Measurements from ENCODE around the gene CADPS2.

Gene CADPS2

DNA sequence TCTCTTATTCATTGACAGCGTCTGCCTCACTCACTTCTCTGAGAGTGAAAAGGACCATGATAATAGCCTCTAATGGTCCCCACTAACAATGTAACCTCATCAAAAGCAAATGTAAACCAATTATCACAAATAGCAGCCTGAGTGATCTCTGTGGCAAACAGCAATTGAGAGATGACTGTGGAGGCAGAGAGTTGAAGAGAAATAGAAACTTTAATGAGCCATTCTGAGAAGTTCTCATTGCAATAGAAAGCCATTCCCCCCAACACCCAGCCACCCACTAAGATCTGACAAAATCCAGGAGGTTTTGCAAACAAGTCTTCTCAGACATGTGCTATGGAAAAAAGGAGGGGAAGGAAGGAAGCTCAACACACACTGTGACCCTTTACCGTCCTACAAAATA, 139.3 kb downstream of the CADPS2 start:
- TF ChIP-seq, protein P1, sequence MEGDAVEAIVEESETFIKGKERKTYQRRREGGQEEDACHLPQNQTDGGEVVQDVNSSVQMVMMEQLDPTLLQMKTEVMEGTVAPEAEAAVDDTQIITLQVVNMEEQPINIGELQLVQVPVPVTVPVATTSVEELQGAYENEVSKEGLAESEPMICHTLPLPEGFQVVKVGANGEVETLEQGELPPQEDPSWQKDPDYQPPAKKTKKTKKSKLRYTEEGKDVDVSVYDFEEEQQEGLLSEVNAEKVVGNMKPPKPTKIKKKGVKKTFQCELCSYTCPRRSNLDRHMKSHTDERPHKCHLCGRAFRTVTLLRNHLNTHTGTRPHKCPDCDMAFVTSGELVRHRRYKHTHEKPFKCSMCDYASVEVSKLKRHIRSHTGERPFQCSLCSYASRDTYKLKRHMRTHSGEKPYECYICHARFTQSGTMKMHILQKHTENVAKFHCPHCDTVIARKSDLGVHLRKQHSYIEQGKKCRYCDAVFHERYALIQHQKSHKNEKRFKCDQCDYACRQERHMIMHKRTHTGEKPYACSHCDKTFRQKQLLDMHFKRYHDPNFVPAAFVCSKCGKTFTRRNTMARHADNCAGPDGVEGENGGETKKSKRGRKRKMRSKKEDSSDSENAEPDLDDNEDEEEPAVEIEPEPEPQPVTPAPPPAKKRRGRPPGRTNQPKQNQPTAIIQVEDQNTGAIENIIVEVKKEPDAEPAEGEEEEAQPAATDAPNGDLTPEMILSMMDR (IDR thresholded peaks at IDR 0.05; ENCODE audit: low read depth, low read length) = no peak
- in situ Hi-C loops (cut with HindIII; ENCODE audit: low sequenced_read_pairs) = no loop called here
- no peak overlapping the region for H3K4me3 ChIP-seq (ENCODE audit: low read depth, low read length)
- DNase-seq (ENCODE audit: low read depth, low spot score) = no peak

- in situ Hi-C loops (cut with HindIII; ENCODE audit: low sequenced_read_pairs) = no loop called here
- H3K4me3 ChIP-seq (ENCODE audit: low read depth, low read length) = no peak overlapping the region
- no peak for DNase-seq (ENCODE audit: low read depth, low spot score)
- TF ChIP-seq, protein P1 (IDR thresholded peaks at IDR 0.05; ENCODE audit: low read depth, low read length) = no peak
These were observed 143.0 kb downstream of the CADPS2 start for GRCh38 chr7:122743211-122743610.

- TF ChIP-seq, protein P1 (IDR thresholded peaks at IDR 0.05; ENCODE audit: low read depth, low read length) = no peak
These were observed 147.3 kb downstream of the CADPS2 start for GRCh38 chr7:122738947-122739346.

DNA sequence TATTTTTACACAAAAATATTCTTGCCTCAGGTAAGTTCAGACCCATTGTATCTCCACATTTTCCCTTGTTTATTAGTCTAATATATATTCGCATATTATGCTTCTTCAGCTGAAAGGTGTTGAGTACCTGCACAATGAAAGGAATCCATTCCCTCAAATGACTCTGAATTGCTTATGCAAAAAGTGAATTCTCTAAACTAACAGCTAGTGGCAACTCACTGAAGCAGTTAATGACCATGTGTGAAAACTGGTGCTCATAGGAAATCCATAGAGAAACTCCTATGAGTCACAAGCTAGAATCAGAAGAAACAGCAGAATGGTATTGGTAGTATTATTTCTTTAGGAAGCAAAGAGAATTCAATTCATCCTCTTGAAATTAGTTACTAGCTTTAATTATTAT, 150.1 kb downstream of the CADPS2 start:
- TF ChIP-seq, protein P1 (IDR thresholded peaks at IDR 0.05; ENCODE audit: low read depth, low read length) = no peak
- in situ Hi-C loops (cut with HindIII; ENCODE audit: low sequenced_read_pairs) = no loop called here
- no peak overlapping the region for H3K4me3 ChIP-seq (ENCODE audit: low read depth, low read length)
- DNase-seq (ENCODE audit: low read depth, low spot score) = no peak

More at GRCh38 chr7:122738947-122739346, 147.3 kb downstream of the CADPS2 start:
- no peak overlapping the region for H3K4me3 ChIP-seq (ENCODE audit: low read depth, low read length)
- no peak for DNase-seq (ENCODE audit: low read depth, low spot score)
- in situ Hi-C loops (cut with HindIII; ENCODE audit: low sequenced_read_pairs) = no loop called here

GRCh38 chr7:122727759-122728158, 158.5 kb downstream of the CADPS2 start:
- TF ChIP-seq, protein P1 (IDR thresholded peaks at IDR 0.05; ENCODE audit: low read depth, low read length) = no peak
- DNase-seq (ENCODE audit: low read depth, low spot score) = no peak
- in situ Hi-C loops (cut with HindIII; ENCODE audit: low sequenced_read_pairs) = no loop called here
- no peak overlapping the region for H3K4me3 ChIP-seq (ENCODE audit: low read depth, low read length)

DNA sequence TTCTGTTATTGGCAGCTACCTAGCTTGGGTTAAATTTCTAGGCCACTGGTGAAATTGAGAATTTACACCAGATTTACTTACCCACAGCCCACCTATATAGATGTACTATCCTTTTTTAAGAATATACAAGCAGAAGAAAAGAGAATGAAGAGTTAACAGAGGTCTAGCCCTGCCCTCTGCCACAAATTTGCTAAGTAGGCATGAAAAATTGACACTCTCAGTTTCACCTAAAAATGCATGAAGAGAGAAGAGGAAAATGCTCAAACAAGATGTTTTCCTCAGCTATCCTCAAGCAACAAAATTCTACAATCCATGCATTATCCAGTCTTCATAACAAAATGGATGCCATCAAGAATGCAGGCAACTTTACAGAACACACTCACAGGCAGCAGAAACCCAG, 158.9 kb downstream of the CADPS2 start:
- no peak for DNase-seq (ENCODE audit: low read depth, low spot score)
- TF ChIP-seq, protein P1 (IDR thresholded peaks at IDR 0.05; ENCODE audit: low read depth, low read length) = no peak
- no peak overlapping the region for H3K4me3 ChIP-seq (ENCODE audit: low read depth, low read length)
- in situ Hi-C loops (cut with HindIII; ENCODE audit: low sequenced_read_pairs) = no loop called here

DNA sequence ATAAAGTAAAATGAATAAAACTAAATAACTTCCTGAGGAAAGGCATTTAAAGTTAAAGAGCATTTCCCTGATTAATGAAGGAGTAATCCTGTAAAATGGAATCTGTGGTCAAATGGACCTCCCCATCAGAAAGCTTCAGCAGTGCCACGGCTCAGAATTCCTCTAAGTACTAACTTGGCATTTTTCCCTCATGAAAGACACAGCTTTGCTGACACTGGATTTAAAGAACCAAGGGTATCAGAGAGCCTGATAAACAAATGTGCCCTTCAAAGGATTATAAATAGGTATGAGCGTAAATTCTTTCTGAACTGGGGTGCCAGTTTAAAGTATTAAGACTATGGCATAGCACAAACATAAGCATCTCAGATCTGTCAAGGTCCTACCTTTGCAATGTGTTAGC, 159.4 kb downstream of the CADPS2 start:
- in situ Hi-C loops (cut with HindIII; ENCODE audit: low sequenced_read_pairs) = no loop called here
- DNase-seq (ENCODE audit: low read depth, low spot score) = no peak
- no peak overlapping the region for H3K4me3 ChIP-seq (ENCODE audit: low read depth, low read length)
- TF ChIP-seq, protein P1 (IDR thresholded peaks at IDR 0.05; ENCODE audit: low read depth, low read length) = no peak
